BLaER1 treated with 17β-estradiol and CSF1 and Interleukin-3, amounts not matched to agents 10 nM and 100 nM (cell line): Measurements from ENCODE around the gene GATA1.
A peak's percentile ranks its signal among the peaks of the same experiment; 100 is the strongest.

Experiments
- H3K27ac ChIP-seq, 11 experiments: shearing (Covaris generic); formaldehyde crosslinking; 2 replicates each; pipeline ENCODE4 v1.8.1; 2022
- H3K27me3 ChIP-seq, 11 experiments: shearing (Covaris generic); formaldehyde crosslinking; 2 replicates each; pipeline ENCODE4 v1.8.1; 2022
- H3K36me3 ChIP-seq, 11 experiments: shearing (Covaris generic); formaldehyde crosslinking; 2 replicates each; pipeline ENCODE4 v1.8.1; 2022
- H3K4me1 ChIP-seq, 10 experiments: shearing (Covaris generic); formaldehyde crosslinking; 2 replicates each; pipeline ENCODE4 v1.8.1; 2022
- H3K4me2 ChIP-seq, 11 experiments: shearing (Covaris generic); formaldehyde crosslinking; 2 replicates each; pipeline ENCODE4 v1.8.1; 2022
- H3K4me3 ChIP-seq, 10 experiments: shearing (Covaris generic); formaldehyde crosslinking; 2 replicates each; pipeline ENCODE4 v1.8.1; 2022
- H3K9ac ChIP-seq, 11 experiments: shearing (Covaris generic); formaldehyde crosslinking; 2 replicates each; pipeline ENCODE4 v1.8.1; 2022
- H3K9me3 ChIP-seq, 11 experiments: shearing (Covaris generic); formaldehyde crosslinking; replicated peaks in 1 of 11; 2 replicates each; pipeline ENCODE4 v1.8.1; 2022
- H4K20me1 ChIP-seq, 11 experiments: shearing (Covaris generic); formaldehyde crosslinking; 2 replicates each; pipeline ENCODE4 v1.8.1; 2022
- Cebpa-rat ChIP-seq, 11 experiments: shearing (Covaris generic); IDR thresholded peaks; 2 replicates each; pipeline ENCODE4 v1.8.1; 2022

Gene GATA1

GRCh38 chrX:48787505-48788443, 1.4 kb downstream of the GATA1 start:
- Histone ChIP-seq H4K20me1 (peaks cover 0 to 10% (median 0%) of the 10 kb centered on the region in 11 experiments; a peak in 4 of 22 replicates), H3K4me2 (no peak overlapping the region), H3K4me1 (peaks cover 0 to 6% (median 0%) of the 10 kb centered on the region in 10 experiments; a peak in 2 of 20 replicates), H3K36me3 (no peaks in the 10 kb centered on the region), H3K27me3 (peaks cover 26 to 88% (median 68%) of the 10 kb centered on the region in 11 experiments), H3K9me3 (no peaks in the 10 kb centered on the region), H3K9ac (no peak overlapping the region), H3K27ac (no peak overlapping the region), H3K4me3 (no peak overlapping the region)
- no peak for TF ChIP-seq Cebpa-rat (IDR thresholded peaks at IDR 0.05)

- TF ChIP-seq Cebpa-rat (IDR thresholded peaks at IDR 0.05): no peak
- Histone ChIP-seq H3K4me2 (peak overlapping the region in 3 of 11 experiments; percentile 9 to 23 (median 18); a peak in 2 of 22 replicates), H3K9me3 (no peaks in the 10 kb centered on the region), H3K27ac (no peak overlapping the region), H3K4me1 (peaks cover 0 to 6% (median 0%) of the 10 kb centered on the region in 10 experiments; a peak in 2 of 20 replicates), H4K20me1 (peaks cover 0 to 11% (median 0%) of the 10 kb centered on the region in 11 experiments; a peak in 4 of 22 replicates), H3K4me3 (no peak overlapping the region), H3K27me3 (peaks cover 35 to 95% (median 75%) of the 10 kb centered on the region in 11 experiments), H3K36me3 (no peaks in the 10 kb centered on the region), H3K9ac (no peak overlapping the region)
These were observed 3.2 kb downstream of the GATA1 start for GRCh38 chrX:48789366-48790220.

- no peak overlapping the region for H3K4me2 ChIP-seq
- no peak overlapping the region for H3K4me3 ChIP-seq
- peaks cover 43 to 97% (median 80%) of the 10 kb centered on the region in 11 experiments for H3K27me3 ChIP-seq
- peaks cover 0 to 6% (median 0%) of the 10 kb centered on the region in 10 experiments; a peak in 2 of 20 replicates for H3K4me1 ChIP-seq
- no peaks in the 10 kb centered on the region for H3K36me3 ChIP-seq
- peaks cover 0 to 11% (median 0%) of the 10 kb centered on the region in 11 experiments; a peak in 6 of 22 replicates for H4K20me1 ChIP-seq
- no peak overlapping the region for H3K27ac ChIP-seq
- no peak for TF ChIP-seq Cebpa-rat (IDR thresholded peaks at IDR 0.05)
- H3K9ac ChIP-seq: no peak overlapping the region
- H3K9me3 ChIP-seq: no peaks in the 10 kb centered on the region
These were observed 4.1 kb downstream of the GATA1 start for GRCh38 chrX:48790477-48790876.

GRCh38 chrX:48791063-48791820, 4.9 kb downstream of the GATA1 start:
- TF ChIP-seq Cebpa-rat (IDR thresholded peaks at IDR 0.05): no peak

DNA sequence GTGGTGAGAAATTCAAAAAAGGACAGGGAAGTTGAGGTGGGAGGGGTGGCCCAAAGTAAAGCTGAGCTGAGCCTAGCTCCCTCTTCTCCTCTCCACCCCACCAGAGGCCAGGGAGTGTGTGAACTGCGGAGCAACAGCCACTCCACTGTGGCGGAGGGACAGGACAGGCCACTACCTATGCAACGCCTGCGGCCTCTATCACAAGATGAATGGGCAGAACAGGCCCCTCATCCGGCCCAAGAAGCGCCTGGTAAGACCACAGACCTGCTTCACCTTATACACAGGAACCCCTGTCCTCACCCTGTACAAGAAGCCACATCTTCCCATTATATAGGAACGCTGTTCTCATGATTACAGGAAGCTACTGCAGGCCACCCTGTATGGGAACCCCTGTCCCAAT, 5.8 kb downstream of the GATA1 start:
- Histone ChIP-seq H3K9me3 (no peaks in the 10 kb centered on the region), H3K27ac (no peak overlapping the region), H3K27me3 (peaks cover 52 to 100% (median 90%) of the 10 kb centered on the region in 11 experiments), H3K4me2 (no peak overlapping the region), H3K4me1 (peaks cover 0 to 6% (median 0%) of the 10 kb centered on the region in 10 experiments; a peak in 2 of 20 replicates), H4K20me1 (peaks cover 0 to 11% (median 0%) of the 10 kb centered on the region in 11 experiments; a peak in 6 of 22 replicates), H3K4me3 (no peak overlapping the region), H3K36me3 (no peaks in the 10 kb centered on the region), H3K9ac (no peak overlapping the region)
- TF ChIP-seq Cebpa-rat (IDR thresholded peaks at IDR 0.05): no peak

More at GRCh38 chrX:48791063-48791820, 4.9 kb downstream of the GATA1 start:
- H3K27ac ChIP-seq: no peak overlapping the region
- H4K20me1 ChIP-seq: peaks cover 0 to 11% (median 0%) of the 10 kb centered on the region in 11 experiments; a peak in 6 of 22 replicates
- H3K9ac ChIP-seq: no peak overlapping the region
- H3K36me3 ChIP-seq: no peaks in the 10 kb centered on the region
- H3K4me1 ChIP-seq: peaks cover 0 to 6% (median 0%) of the 10 kb centered on the region in 10 experiments; a peak in 2 of 20 replicates
- H3K4me3 ChIP-seq: no peak overlapping the region
- H3K27me3 ChIP-seq: peaks cover 51 to 99% (median 88%) of the 10 kb centered on the region in 11 experiments
- no peaks in the 10 kb centered on the region for H3K9me3 ChIP-seq
- no peak overlapping the region for H3K4me2 ChIP-seq

DNA sequence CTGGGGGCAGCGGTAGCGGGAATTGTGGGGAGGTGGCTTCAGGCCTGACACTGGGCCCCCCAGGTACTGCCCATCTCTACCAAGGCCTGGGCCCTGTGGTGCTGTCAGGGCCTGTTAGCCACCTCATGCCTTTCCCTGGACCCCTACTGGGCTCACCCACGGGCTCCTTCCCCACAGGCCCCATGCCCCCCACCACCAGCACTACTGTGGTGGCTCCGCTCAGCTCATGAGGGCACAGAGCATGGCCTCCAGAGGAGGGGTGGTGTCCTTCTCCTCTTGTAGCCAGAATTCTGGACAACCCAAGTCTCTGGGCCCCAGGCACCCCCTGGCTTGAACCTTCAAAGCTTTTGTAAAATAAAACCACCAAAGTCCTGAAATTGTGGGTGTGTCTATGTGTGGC, 7.5 kb downstream of the GATA1 start:
- Histone ChIP-seq H3K4me3 (no peak overlapping the region), H3K27ac (no peak overlapping the region), H3K27me3 (peaks cover 45 to 100% (median 90%) of the 10 kb centered on the region in 11 experiments; a peak in 21 of 22 replicates), H4K20me1 (peaks cover 0 to 11% (median 0%) of the 10 kb centered on the region in 11 experiments; a peak in 5 of 22 replicates), H3K4me1 (peaks cover 0 to 6% (median 0%) of the 10 kb centered on the region in 10 experiments; a peak in 2 of 20 replicates), H3K9me3 (no peaks in the 10 kb centered on the region), H3K4me2 (no peak overlapping the region), H3K36me3 (no peaks in the 10 kb centered on the region), H3K9ac (no peak overlapping the region)
- TF ChIP-seq Cebpa-rat (IDR thresholded peaks at IDR 0.05): no peak

DNA sequence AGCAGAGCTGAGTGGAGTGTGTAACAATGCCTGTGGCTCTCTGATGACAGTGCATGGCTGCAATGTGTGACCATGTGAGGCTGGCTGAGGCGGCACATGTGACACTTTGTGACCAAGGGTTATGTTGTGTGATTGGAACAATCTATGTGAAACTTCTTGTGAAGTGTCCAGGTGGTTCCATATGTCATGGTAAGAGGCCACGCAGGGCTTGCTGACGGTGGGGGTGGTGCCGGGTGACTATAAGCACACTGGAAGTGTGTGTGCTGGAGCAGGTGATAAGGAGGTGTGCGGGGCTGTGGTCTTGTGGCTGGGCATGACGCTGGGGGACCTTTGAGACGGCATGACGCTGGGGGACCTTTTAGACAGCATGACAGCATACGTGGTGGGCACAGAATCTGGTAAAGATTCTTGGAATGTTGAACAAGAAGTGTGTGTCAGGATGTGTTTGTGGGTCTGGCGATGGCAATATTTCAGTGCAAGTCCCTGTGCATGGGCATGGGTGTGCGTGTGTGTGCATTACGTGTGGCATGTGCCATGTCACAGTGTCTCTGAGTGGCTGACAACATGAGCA, 8.0 kb downstream of the GATA1 start:
- no peak overlapping the region for H3K4me3 ChIP-seq
- TF ChIP-seq Cebpa-rat (IDR thresholded peaks at IDR 0.05): no peak
- H3K4me1 ChIP-seq: peaks cover 0 to 4% (median 0%) of the 10 kb centered on the region in 10 experiments; a peak in 2 of 20 replicates
- no peaks in the 10 kb centered on the region for H3K9me3 ChIP-seq
- H3K27ac ChIP-seq: no peak overlapping the region
- H3K36me3 ChIP-seq: no peaks in the 10 kb centered on the region
- H3K27me3 ChIP-seq: peaks cover 48 to 100% (median 90%) of the 10 kb centered on the region in 11 experiments; a peak in 21 of 22 replicates
- H3K4me2 ChIP-seq: no peak overlapping the region
- H3K9ac ChIP-seq: no peak overlapping the region
- peaks cover 0 to 11% (median 0%) of the 10 kb centered on the region in 11 experiments; a peak in 5 of 22 replicates for H4K20me1 ChIP-seq
